NCI-H345 treated with DMSO at 0.1 percent for 48 hours (cell line): Measurements from ENCODE around the gene HSPA6.
"Not testable (repeated sequence)": the region's sequence is repeated elsewhere in the genome, so short reads cannot be mapped to it uniquely, and the experiment has no call there.

Experiments used
- DNase-seq: peaks from one replicate; lab custom pipeline; 2025; ENCODE audit not compliant: unreplicated experiment; lab: John Stamatoyannopoulos, UW

The HSPA6 gene

GRCh38 chr1:161557506-161558450, 33.4 kb downstream of the HSPA6 start:
- not testable (repeated sequence) for DNase-seq

GRCh38 chr1:161560960-161561715, 36.8 kb downstream of the HSPA6 start:
- DNase-seq: not testable (repeated sequence)

GRCh38 chr1:161562441-161562840, 38.1 kb downstream of the HSPA6 start:
- DNase-seq: not testable (repeated sequence)

GRCh38 chr1:161563522-161563921, 39.2 kb downstream of the HSPA6 start:
- not testable (repeated sequence) for DNase-seq

- not testable (repeated sequence) for DNase-seq
These were observed 42.2 kb downstream of the HSPA6 start for GRCh38 chr1:161566602-161566960.

- not testable (repeated sequence) for DNase-seq
These were observed 47.4 kb downstream of the HSPA6 start for GRCh38 chr1:161571703-161572102.
